HG02759 (cell line): ENCODE data around the gene HMGB1.

Experiments used
- ATAC-seq: cut with Tn5 transposase; IDR thresholded peaks from one replicate; pipeline ENCODE4 v1.9.1; 2021; ENCODE audit warnings: mild to moderate bottlenecking, moderate library complexity; ENCODE audit not compliant: unreplicated experiment

The HMGB1 gene

DNA sequence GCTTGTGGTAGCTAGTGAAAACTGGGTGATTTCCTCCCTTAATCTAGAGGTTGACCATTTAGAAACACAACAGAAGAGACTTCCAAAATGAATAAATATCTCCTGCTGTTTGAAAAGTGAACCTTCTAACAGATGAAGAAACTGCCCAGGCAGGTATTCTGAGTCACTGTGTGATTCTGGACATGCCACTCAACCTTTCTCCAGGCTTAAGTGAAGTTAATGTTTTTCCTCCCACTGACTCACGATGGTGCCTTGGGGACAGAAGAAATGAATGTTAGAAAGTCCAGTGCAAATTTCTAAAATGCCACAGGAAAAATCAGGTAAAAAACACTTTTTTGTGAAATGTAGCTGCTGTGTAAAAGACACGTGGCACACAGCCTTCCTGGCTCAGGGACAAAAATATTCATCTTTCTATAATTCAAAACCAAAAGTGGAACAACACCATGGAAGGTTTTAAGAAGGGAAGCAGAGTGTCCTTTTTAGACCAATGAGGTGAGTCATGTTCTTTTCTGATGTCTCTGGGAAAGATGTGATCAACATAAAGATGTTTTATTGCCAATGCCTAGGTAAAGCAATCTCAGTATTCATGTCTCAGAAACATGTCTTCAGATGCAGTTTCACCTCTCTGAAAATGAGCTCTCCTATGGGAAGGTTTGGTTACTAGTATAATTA is 34.3 kb downstream of the HMGB1 start:
- ATAC-seq: no peak

DNA sequence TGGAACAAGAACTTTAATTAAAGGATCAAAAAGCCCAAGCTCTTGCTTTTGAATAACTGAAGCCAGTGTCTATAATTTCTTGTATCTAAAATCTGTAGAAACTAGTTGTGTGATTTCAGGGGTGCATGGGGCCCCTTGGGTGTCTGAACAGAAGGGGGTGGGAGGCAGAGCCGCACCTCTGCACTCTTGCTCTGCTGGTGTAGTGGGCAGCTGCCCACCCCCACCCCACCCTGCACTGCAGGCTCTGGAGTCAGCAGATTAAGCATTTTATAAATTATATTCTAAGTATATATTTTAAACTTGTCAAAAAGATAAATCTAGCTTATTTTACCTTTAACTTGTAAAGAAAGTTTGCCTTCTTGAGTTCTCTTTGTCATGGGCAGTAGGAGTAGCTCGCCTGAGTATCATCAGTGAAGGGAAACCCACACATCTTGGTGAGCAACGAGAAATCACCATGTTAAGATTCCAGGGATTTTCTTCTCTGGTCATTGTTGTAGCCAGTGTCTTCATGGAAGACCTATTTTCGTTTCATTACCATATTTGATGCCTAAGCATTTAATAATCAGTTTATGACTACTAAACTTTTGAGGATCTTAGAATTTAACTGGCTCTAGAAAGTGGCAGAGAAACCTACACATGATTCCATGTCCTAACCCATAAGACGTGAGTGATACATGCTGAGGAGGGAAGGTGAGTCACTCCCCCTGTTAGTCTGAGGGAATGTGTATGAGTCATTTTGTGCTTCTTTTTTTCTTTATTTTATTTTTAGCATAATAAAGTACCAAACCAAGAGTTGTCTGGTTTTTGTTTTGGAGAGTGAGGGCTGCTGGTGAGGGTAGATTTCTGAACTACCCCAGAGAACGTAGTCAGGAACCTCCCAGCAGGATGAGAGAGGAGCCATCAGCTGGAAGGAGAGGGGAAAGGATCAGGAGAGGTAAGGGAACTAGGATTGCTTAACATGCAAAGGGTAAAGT is 35.7 kb downstream of the HMGB1 start:
- ATAC-seq: peak; percentile 68

- ATAC-seq: no peak
Measured at GRCh38 chr13:30429235-30429634, 36.5 kb downstream of the HMGB1 start.

DNA sequence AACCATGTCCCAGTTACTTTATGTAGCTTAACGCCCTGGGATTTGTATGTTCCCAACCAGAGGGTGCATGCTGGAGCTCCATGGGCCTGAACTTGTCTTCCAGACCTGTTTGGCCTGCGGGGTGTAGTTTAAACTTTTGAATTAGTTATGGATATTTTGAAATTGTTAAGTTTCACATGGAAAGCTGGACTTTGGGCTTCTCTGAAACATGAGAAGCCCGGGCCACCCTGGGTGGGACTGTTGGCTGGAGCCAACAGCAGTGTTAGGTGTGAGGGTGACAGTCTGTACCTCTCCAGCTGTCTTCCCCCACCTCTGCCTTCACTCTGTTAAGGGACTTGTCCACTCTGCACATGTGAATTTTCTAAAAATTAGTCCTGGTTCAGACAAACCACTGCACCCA is 41.8 kb downstream of the HMGB1 start:
- no peak for ATAC-seq

GRCh38 chr13:30422054-30422839 is 43.5 kb downstream of the HMGB1 start, which contains the start of gene UBE2L5:
Gene UBE2L5, plus strand, starts transcription at chr13:30422493. Its CDS starts 5,498 bp downstream, at chr13:30427991.
- peak; percentile 72 for ATAC-seq

- ATAC-seq: peak; percentile 57
Measured at GRCh38 chr13:30421093-30422053, 44.4 kb downstream of the HMGB1 start.

GRCh38 chr13:30418717-30419459 is 46.8 kb downstream of the HMGB1 start:
- no peak for ATAC-seq

- ATAC-seq: no peak
Measured at GRCh38 chr13:30418075-30418716, 47.5 kb downstream of the HMGB1 start.

DNA sequence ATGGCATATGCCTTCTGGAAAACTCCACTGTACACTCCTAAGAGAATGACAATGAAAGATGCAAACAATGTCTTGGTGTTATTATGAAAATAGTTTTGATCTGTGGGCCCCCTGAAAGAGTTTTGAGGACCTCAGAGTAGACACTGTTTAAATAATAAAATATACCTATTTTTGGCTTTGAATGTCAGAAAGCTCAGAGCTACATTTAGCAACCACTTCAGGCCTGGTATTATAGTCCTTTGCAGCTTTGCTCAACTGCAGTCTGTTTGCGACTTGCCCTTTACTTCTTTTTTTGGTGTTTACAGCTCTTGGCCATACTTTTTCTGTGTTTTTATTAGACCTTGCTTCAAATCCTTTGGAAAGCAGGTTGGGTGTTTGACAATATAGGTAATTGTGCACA is 49.3 kb downstream of the HMGB1 start:
- no peak for ATAC-seq

- ATAC-seq: peak; percentile 85
Measured at GRCh38 chr13:30415430-30416030, 50.2 kb downstream of the HMGB1 start.

- ATAC-seq: no peak
Measured at GRCh38 chr13:30413842-30414241, 51.9 kb downstream of the HMGB1 start.

DNA sequence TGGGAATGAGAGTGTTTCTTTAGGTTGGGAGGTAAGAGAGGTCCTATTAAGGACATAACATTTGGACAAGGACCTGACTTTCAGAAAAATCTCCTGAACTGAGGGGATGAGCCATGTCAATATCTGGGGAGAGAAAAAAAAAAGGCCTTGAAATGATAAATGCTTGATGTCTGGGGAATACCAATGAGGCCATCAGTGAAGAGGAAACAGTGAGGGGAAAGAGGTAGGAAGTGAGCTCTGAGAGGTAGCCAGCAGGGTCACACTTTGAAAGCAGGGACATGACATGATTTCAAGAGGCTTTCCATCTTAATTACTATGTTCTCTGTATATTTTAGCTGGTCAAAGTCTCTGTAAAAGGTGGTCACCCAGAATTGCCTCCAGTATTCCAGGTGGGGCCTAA is 53.4 kb downstream of the HMGB1 start:
- no peak for ATAC-seq

DNA sequence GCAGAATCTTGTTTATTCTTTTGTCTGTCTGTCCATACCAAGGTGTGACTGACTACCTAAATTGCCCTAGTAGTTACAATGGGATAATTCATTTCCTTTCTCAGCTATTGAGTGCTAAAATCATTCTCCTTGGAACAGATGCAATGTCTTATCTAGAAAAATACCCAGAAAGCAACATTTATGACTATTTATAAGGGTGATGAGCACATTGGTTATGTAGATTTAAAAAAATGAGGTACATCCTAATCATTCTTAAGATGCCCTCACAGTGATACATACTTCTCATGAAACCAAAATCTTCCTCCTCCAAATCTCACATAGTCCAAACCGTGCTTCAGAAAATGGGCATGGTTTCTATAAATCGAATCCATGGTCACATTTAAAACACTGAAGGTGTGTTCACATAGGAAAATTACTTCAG is 55.0 kb downstream of the HMGB1 start:
- ATAC-seq: no peak

- ATAC-seq: no peak
Measured at GRCh38 chr13:30409886-30410704, 55.6 kb downstream of the HMGB1 start.

DNA sequence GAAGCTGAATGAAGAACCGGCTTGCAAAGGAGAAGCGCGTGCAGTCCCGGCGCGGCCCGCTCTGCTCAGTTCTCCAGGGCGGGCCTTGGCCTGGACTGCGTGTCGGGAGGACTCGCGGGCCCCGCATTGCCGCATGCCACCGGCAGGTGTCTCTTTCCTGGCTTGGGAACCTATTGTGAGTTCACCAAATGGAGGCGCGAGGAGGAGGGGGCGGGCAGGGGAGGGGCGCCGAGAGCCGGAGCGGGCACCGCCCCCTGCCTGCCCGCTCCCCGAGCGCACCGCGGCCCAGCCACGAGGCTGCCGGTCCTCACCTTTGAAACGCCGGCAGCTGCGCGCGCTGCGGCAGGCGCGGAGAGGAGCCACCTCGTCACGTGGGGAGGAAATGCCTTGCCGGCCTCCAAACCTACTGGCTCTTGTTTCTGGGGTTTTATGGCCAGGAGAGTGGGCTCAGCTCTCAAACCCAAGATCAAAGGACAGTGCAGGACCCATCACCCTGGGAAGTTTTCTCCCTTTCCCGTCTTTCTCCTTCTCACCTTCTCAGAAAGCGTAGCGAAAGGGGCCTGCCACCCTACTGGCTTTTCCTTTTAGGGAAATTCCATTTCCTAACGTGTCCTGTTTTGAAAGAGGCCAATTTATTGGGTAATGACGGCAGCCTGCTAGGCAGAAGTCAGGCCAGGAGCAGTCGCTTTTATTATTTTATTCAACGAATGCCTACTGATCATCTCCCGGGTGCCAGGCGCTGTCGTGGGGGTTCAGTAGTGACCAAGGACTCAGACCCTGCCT is 57.2 kb downstream of the HMGB1 start:
- ATAC-seq: peak; percentile 96

GRCh38 chr13:30406779-30407416 is 58.8 kb downstream of the HMGB1 start:
- no peak for ATAC-seq
